Umbilical cord (tissue), 2 donors: ENCODE results near the gene ZNF212. TPM values are rescaled to one million over a fixed set of nuclear protein-coding genes. Genes with fewer than 3 reads are reported as not detected.

Experiments
- DNase-seq: peaks from one replicate; pipeline ENCODE4 v3.0.0-alpha.2; 2015; ENCODE audit warnings: low spot score
- total RNA-seq: library from RNA; depleted of rRNA; stranded (reverse); fragments of >200 nt; gene quantifications from one replicate; pipeline ENCODE4 v1.2.3, GENCODE V29; 2014; ENCODE audit warnings: low replicate concordance; ENCODE audit not compliant: insufficient read depth

The ZNF212 gene
- total RNA-seq: 1.7 TPM

DNA sequence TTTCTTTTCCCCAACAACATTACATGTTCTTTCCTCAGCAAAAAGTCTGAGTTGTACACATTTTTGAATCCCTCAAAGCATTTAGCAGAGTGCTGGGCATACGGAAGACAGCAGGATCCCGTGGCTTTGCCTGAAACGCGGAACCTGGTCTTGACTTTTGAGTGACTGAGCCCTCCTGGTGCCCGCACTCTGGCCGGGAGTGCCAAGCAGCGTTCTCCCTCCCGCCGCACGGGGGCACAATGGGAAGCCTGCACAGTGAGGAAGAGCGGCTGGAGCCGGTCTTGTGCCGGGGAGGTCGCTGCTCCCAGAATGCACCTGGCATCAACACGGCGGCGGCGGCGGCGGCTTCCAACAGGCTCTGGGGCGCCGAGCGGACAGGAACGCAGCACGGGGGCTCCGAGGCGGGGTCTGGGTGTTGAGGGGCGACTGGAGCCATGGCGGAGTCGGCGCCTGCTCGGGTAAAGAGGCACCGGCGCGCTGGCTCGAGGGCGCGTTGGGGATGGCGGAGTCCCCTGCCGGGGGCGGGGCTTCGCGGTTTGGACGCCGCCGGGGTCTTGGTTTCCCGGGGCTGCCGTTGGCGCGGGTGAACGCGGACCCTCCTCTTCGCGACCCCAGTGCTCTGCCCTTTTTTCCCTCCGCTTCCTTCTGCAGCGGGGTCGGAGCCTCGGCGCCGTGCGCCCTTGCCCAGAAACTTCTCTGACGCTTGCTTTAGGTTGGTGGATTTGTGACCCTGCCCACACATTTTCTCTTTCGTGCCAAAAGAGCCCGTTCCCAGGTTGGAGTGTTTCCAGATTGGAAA is at the start of gene ZNF212:
ZNF212 (plus strand) TSS at position 307 of the 799 bp plus-strand sequence; CDS start at position 435, 128 bp downstream.
- DNase-seq: peak; percentile 93

DNA sequence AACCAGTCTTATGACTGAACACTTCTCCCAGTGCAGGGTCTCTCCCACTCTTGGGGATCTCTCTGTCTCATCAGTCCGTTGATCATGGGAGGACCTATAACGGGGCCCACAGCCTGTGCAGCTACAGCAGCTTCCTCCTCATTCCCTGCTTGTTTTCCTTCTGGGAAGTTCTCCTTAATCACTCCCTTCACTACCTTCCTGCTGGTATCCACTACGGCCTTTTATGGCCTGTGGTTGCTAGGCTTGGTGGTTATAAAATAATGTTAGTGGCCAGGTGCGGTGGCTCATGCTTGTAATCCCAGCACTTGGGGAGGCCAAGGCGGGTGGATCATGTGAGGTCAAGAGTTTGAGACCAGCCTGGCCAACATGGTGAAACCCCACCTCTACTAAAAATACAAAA is 47.6 kb upstream of the ZNF212 start:
- DNase-seq: no peak

DNA sequence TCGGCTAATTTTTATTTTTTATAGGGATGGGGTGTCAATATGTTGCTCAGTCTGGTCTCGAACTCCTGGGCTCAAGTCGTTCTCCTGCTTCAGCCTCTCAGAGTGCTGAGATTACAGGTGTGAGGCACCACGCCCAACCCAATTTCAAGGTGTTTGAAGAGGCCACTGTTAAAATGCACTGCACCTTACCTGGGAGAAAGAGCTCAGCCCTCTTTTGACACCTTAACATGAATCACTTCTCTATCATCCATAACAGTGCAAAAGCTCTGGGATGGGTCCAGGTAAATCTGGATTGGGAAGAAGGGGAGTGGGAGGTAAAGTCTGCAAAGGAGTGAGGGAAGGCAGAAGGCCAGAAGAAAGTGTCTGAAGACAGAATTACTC is 44.7 kb upstream of the ZNF212 start:
- no peak for DNase-seq

DNA sequence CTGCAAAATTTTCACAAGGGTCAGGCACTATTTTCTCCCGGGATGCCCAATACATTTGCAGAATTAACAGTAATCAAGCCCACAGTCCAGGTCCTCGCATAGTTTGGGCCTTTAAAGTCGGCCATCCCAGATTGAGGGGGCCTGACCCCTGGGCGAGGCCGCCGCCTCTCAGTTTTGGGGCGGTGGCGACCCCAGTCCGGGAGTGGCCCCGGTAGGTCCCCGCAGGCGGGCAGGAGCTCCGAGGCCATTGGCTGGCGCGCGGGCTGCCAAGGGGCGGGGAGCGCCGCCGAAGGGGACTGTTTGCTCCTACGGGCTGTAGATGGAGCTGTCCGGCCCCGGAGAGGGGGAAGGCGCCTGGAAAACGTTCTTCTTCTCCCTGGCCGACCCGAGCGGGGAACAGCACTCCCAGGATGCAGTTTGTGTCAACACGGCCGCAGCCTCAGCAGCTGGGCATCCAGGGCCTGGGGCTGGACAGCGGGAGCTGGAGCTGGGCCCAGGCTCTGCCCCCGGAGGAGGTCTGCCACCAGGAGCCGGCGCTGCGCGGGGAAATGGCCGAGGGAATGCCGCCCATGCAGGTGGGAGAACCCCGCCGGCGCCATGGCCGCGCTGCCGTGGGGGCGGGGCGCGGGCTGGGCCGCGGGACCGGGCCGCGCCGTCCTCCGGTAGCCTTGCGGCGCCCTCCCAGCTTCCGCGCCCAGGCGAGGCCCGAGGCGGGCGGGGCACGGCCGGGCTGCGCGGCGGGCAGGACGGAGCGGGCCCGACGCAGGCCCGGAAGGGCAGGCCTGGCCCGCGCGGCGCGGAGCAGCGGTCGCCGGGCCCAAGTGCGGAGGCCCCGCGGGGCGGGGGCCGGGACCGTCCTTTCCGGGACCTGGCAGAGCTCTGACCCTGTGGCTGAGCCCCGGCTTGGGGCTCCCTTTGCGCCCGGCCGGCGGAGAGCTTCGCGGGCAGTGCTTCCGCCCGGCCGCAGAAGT is 44.0 kb upstream of the ZNF212 start, which contains the start of gene ZNF282:
ZNF282 (plus strand) TSS at position 367 of the 971 bp plus-strand sequence; CDS start at position 411, 44 bp downstream.
- DNase-seq: peak; percentile 94

DNA sequence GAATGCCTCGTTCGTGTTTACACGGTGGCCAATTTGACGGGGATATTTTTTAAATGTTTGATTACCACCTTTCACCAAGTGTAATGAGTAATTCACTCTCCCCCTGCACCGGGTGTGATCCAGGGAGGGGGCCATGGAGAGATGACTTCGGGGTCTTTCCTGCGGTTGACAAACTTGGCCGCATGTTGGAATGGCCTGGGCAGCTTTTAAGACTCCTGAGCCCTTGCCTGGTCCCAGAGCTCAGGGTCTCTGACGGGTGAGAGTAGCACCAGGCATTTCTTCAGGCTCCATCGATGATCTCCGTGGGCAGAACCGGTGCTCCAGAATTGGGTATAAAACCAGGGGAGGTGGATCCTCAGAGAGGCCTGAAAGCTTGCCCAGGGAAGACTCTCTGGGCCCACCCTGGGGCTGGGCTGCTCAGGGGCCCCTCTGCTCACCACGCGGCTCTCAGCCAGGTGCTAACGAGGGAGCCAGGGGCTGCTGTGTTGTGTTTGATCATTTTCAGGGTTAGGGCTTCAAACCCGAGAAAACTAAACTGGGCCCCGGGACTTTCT is 43.2 kb upstream of the ZNF212 start:
- DNase-seq: no peak

DNA sequence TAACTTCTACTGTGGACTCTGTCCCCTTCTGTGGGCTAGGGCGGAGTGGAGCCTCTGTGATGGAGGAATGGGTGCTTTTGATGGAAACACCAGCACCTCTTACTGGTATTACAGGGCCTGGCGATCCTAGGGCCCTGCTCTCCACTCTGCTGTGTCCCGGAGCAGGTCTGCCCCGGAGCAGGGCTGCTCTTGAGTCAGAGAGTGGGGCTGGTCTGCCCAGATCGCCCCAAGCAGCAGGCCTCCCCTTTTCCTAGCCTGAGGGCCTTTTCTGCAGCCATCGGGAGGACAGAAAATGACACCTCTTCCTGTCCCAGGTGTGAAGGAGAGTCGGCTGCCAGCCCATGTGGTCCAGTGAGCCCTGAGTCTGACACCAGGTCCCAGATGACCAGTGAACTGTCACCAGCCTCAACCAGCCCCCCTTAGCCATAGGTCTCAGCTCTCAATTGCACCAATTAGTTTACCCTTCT is 42.7 kb upstream of the ZNF212 start:
- DNase-seq: no peak

DNA sequence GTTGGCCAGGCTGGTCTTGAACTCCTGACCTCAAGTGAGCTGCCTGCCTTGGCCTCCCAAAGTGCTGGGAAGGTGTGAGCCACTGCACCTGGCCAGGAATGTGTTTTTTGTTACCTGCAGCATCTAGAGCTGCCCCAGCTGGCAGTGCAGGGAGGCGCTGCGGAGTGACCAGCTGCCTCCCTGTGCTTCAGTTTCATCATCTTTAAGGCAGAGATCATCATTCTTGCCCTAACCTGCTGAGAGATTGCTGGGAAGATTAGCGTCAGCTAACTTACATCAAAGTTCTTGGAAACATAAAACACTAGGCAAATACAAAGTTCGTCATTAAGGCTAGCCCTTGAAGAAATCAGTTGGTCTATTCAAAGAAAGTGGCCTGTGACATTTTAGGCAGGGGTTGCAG is 41.8 kb upstream of the ZNF212 start:
- no peak for DNase-seq

DNA sequence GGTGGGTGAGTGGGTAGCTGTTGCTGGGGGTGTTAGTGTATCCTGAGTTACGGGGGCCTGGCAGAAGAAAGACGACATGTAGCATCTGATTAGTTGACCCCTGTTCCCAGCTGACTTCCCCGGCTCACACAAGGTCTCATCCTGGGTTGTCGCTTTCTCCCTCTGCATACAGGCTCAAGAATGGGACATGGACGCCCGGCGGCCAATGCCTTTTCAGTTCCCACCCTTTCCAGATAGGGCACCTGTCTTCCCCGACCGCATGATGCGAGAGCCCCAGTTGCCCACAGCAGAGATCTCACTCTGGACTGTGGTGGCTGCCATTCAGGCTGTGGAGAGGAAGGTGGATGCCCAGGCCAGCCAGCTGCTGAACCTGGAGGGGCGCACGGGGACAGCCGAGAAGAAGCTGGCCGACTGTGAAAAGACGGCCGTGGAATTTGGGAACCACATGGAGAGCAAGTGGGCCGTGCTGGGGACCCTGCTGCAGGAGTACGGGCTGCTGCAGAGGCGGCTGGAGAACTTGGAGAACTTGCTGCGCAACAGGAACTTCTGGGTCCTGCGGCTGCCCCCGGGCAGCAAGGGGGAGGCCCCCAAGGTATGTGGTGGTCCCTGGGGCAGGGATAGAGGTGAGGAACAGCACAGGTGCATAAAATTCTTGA is 41.2 kb upstream of the ZNF212 start:
- DNase-seq: no peak

DNA sequence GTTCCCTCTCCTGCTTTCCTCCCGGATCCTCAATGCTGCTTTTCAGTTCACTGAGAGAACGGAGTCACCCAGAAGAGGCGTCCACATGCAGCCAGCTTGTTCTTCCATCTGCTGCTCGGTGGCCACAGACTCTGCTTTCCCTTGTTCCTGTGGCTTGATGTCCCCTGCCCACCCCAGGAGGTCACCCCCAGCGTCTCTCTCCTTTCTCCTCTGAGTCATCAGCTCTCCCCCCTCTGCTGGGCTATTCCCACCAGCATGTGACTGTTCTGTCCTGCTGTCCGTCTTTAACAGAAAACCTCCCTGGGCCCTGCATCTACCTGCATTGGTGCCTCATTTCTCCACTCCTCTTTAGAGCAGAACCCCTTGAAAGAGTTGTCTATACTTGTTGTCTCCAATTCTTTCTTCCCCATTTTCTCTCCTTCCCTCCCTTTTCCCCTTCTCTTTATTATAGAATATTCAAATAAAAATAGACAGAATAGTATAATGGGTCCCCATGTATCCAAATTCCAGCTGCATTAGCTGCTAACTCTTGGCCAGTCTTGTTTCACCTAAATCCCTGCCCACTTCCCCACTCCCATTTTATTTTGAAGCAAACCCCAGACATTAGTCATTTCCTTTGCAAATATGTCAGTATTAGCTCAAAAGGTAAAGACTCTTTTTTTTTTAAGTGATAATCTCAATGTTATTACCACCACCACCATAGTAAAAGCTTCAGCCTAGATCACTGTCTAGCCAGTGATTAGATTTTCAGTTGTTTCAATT is 40.0 kb upstream of the ZNF212 start:
- no peak for DNase-seq

DNA sequence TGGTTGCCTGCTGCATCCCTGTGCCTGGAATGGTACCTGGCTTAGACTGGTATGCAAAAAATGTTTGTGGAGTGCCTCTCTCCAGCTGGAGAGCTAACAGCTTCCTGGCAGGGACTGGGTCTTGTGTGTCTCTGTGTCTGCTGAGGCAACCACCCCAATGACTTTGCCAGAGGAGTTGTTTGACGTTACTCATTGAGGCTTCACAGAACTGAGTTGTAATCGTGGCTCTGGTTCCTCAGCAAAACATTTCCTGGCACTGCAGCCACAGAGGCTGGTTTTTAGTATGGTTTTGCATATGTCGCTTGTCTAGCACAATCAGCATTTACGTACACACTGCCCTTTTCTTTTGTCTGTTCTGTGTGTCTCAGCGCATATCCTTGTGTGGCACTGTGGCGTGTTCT is 36.6 kb upstream of the ZNF212 start:
- DNase-seq: no peak

DNA sequence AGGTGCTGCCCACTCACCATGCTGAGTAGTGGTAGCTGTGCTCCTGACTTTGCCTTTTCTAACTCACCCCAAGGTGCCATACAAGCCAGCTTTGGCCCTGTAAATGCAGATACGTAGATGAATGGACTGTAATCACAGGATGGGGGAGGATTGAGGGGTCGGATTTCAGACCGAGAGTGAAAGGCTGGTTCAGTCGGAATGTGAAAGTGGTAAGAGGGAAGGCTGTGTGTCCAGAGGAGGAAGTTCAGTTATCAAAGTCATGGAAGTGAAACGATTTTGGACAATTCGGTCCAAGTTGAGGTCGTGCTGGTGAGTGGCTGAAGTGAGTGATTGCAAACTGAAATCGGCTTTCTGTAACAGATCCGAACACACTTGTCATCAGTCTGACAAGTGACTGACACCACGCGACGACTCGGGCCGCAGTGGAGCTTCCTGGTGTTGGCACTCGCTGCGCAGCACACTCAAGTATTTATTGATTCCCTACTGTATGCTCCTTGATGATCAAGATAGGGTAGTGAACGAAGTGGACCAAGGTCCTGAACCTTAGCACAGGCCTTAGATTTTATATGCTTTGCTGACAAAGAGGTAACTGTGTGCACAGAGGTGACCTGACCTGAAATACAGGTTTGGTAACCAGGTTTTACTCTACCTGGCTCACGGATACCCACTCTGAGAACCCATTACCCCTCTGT is 33.6 kb upstream of the ZNF212 start:
- DNase-seq: no peak

DNA sequence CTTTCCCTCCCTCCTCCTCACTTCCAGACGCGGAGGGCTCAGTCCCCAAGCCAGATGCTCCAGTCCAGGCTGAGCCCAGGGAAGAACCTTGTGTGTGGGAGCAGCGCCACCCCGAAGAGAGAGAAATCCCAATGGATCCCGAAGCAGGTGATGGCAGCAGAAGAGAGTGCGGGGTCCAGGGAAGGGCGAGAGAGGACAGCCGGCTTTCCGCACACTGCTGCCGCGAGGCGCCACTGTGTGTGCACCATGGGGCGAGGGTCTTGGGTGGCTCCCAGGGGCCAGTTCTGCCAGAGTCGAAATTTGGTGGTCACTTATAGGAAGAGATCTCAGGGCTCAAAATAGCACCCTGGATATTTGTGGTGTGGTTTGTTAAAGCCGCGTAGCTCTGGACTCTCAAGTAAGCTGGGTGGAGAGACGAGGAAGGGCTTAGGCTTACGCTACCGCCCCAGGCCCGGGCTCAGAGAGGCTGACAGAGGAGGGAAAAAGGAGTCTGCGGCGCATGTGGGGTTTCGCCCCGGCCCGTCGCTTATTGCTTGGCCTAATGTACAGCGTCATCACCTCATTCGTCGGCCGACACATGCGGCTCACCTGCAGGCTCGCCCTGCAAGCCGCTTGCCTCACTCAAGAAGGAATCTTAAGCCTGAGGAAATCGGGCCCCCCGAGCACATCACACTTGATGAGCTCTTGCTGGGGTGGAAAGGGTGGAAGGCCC is 32.0 kb upstream of the ZNF212 start:
- no peak for DNase-seq

DNA sequence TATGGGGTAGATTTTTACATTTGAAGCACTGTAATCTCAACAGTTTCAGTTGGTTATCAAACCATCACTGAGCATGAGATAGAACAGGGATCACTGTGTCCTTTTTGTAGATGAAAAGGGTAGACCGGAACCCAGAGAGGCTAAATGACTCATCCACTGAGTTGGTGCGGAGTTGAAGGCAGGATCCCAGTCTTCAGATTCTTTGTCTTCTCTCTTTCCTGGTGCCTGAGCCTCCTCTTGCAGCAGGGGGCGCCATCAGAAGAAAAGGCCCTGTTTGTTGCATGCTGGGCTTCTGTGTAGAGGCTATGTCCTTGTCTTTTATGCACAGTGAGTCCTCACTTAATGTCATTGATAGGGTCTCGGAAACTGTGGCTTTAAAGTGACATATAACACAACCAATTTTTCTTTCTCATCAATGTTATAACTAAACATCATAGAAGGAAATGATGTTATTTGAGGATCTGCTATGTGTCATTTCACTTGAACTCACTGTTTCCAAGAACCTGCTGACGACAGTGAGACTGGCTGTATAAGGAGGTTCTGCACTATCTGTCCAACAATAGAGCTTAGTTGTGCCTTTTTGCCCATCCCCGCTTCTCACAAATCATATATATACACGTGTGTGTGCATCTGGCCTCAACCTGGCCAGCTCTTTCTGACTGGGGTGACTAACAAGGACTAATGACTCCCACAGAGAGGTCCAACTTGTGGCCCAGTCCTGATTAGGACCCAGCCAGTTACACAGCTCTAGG is 29.8 kb upstream of the ZNF212 start:
- DNase-seq: no peak

DNA sequence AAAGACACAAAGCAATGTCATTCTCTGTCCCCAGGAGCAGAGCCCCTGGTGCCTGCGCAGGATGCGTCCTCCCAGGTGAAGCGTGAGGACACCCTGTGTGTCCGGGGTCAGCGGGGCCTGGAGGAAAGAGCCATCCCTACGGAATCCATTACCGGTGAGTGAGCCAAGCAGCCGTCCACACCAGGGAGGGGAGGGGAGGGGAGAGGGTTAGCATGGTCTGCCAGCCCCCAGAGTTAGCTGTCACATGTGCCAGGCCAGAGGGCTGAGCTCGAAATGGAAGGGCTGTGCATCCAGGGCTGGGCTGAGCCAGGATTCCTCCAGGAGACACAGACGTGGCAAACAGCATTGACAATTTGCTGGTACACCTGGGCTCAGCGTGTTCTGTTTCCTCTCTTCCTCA is 28.9 kb upstream of the ZNF212 start:
- no peak for DNase-seq

DNA sequence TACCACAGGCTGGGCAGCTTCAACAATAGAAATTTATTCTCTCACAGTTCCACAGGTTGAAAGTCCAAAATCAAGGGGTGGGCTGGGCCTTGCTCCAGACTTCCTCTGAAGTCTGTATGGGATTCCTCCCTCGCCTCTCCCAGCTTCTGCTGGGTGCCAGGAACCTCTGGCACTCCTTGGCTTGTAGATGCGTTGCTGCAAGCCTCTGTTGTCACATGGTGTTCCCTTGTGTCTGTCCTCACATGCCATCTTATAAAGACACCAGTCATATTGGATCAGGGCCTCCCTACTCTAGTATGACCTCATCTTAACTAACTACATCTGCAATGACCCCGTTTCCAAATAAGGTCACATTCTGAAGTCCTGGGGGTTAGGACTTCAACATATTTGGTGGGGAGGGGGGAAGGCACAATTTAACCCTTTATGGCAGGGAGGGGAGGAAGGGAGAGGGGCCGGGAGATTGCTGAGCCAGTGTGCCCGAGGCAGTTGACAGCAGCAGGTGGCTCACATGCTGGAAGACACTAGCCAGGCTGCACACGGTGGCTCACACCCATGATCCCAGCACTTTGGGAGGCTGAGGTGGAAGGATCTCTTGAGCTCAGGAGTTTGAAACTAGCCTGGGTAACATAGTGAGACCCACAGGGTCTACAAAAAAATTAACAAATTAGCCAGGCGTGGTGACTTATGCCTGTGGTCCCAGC is 25.3 kb upstream of the ZNF212 start:
- no peak for DNase-seq

DNA sequence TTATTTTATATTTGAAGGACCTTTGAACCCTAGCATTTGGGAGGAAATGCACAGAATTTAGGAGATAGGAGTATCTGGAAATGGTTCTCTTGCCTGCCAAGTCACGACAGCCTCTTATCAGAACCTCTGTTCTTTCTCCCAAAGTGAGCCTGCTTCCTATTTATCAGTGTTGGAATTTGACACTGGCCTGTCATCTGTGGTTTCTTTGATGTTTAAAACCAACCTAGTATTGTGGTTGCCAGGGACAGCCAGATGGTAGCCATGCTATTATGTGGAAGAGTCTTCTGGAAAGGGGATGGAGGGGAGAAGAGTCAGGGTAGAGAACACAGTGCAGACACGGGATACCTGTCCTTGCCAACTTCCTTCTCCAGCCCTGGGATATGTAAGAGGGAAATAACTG is 23.0 kb upstream of the ZNF212 start:
- no peak for DNase-seq

DNA sequence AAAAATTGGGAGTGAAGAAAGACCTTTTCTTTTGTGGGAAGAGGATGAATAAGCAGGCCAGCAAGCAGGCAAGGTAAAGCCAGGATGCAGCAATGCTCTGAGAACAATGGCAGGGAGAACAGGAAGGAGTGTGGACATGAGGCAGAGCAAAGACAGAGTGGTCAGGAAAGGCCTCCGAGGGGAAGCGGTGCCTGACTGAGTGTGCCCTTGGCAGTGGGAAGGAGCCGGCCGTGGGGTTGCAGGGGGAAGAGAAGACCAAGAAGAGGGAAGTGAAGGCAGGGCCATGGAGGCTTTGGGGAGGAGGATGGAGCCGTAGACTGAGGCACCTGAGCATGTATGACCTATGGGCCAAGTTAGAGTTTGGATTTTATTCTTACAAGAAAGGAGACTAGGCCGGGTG is 21.9 kb upstream of the ZNF212 start:
- DNase-seq: no peak
